Breast epithelium (tissue), 3 donors: ENCODE results near the gene MXRA7.

ENCODE experiments used
- POLR2A ChIP-seq: fragments of 450-650 bp; IDR thresholded peaks from one replicate; pipeline ENCODE4 v1.6.1; 2016; ENCODE audit warnings: antibody characterized with exemption, mild to moderate bottlenecking, moderate library complexity
- POLR2AphosphoS5 ChIP-seq, 3 donors: sonication (generic); formaldehyde crosslinking; IDR thresholded peaks; one replicate each; pipeline ENCODE4 v1.6.1; 2017; ENCODE audit warnings: antibody characterized with exemption in 3 of 3

DNA sequence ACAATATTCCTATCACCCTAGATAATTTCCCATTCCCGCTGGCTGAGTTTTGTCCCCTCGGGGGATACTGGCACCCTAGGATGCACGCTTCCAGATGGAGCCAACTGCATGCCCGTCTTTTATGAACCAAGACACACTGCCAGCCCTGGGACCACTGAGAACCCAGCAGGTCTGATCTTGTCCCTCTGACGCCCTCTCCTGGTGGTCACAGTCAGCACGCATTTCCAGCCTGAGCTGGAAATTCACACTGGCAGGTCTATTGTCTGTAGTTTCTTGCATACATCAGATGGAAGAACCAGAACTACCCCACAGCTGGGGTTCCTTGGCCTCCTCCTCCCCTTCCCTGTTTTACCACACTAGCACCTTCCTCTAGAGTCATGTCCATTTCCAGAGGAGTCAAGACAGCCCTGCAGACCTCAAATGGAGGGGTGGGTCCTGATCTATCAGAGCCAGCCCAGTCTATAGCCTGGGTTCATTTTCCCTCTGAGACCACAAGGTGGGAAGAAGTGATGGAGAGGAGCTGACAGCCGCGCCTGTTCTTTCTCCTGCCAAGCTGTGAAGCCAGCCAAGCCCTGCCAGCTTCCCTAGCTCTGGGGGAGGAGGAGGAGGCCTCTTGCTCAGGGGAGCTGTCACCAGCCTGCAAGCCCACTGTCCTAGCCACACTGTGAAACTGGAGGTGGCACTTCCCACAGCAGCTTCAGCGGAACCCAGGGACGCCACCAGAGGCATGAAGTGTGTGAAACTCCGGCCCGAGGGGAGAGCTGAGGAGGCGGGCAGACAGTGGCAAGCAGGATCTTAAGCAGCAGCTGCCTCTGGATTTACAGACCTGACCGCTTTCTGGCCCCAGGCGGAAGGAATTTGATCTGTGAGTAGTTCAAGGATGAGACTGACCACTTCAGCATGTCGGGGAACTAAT is 29.3 kb downstream of the MXRA7 start:
- no peak for TF ChIP-seq POLR2A
- TF ChIP-seq POLR2AphosphoS5 (IDR thresholded peaks at IDR 0.05), result peak in 1 of 3 donors; percentile 15
